Type B pancreatic cell (in vitro differentiated cells): Measurements from ENCODE around the gene CFAP43. TPM values are rescaled to one million over a fixed set of nuclear protein-coding genes. Genes with fewer than 3 reads are reported as not detected.

Experiments used
- DNase-seq: peaks from one replicate; pipeline ENCODE4 v3.0.0; 2021; ENCODE audit warnings: mixed read lengths; ENCODE audit not compliant: unreplicated experiment; ENCODE audit errors: extremely low spot score
- H3K27ac Mint-ChIP-seq: 2 replicates; pipeline ENCODE4 v1.8.0; 2021; ENCODE audit warnings: mild to moderate bottlenecking, mixed read lengths
- H3K27me3 Mint-ChIP-seq: 2 replicates; pipeline ENCODE4 v1.8.0; 2021; ENCODE audit warnings: mixed read lengths
- H3K36me3 Mint-ChIP-seq: 2 replicates; pipeline ENCODE4 v1.8.0; 2021; ENCODE audit warnings: mixed read lengths
- H3K4me1 Mint-ChIP-seq: one replicate; pipeline ENCODE4 v1.8.0; 2021; ENCODE audit warnings: mixed read lengths; ENCODE audit not compliant: unreplicated experiment
- H3K4me3 Mint-ChIP-seq: 2 replicates; pipeline ENCODE4 v1.8.0; 2021; ENCODE audit warnings: mild to moderate bottlenecking, mixed read lengths
- H3K9me3 Mint-ChIP-seq: 2 replicates; pipeline ENCODE4 v1.8.0; 2021; ENCODE audit warnings: mixed read lengths
- CTCF ChIP-seq: fragments of 200-600 bp; sonication (generic); conservative IDR thresholded peaks from 2 replicates; pipeline ENCODE4 v1.5.0; 2021; ENCODE audit warnings: antibody characterized with exemption, mild to moderate bottlenecking
- total RNA-seq: library from RNA; stranded (reverse); gene quantifications from 2 replicates; pipeline ENCODE4 v1.2.1, GENCODE V29; 2021; ENCODE audit warnings: low replicate concordance

Gene CFAP43
- total RNA-seq, 1 donor from 2014 or later: 7.6 TPM

GRCh38 chr10:104117839-104118323 lies 114.3 kb downstream of the CFAP43 start:
- Mint-ChIP-seq H3K36me3 (no peaks in the 10 kb centered on the region), H3K4me3 (peak overlapping the region; percentile 18), H3K9me3 (no peaks in the 10 kb centered on the region), H3K4me1 (peaks cover 23% of the 10 kb centered on the region), H3K27ac (peak overlapping the region; percentile 83), H3K27me3 (no peaks in the 10 kb centered on the region)
- no peak for DNase-seq
- TF ChIP-seq CTCF: no peak

- Mint-ChIP-seq H3K4me1 (peaks cover 3% of the 10 kb centered on the region), H3K36me3 (no peaks in the 10 kb centered on the region), H3K9me3 (no peaks in the 10 kb centered on the region), H3K27ac (no peak overlapping the region), H3K27me3 (peaks cover 3% of the 10 kb centered on the region), H3K4me3 (no peak overlapping the region)
- DNase-seq: no peak
- TF ChIP-seq CTCF: no peak
These were observed 118.7 kb downstream of the CFAP43 start for GRCh38 chr10:104113376-104113956.

GRCh38 chr10:104109908-104110662 lies 122.1 kb downstream of the CFAP43 start:
- no peaks in the 10 kb centered on the region for H3K9me3 Mint-ChIP-seq
- no peak for TF ChIP-seq CTCF
- DNase-seq: no peak
- no peak overlapping the region for H3K27ac Mint-ChIP-seq
- peaks cover 3% of the 10 kb centered on the region for H3K27me3 Mint-ChIP-seq
- H3K36me3 Mint-ChIP-seq: no peaks in the 10 kb centered on the region
- H3K4me1 Mint-ChIP-seq: no peaks in the 10 kb centered on the region
- no peak overlapping the region for H3K4me3 Mint-ChIP-seq

- Mint-ChIP-seq H3K36me3 (no peaks in the 10 kb centered on the region), H3K4me3 (no peak overlapping the region), H3K9me3 (no peaks in the 10 kb centered on the region), H3K4me1 (no peaks in the 10 kb centered on the region), H3K27ac (no peak overlapping the region), H3K27me3 (peaks cover 5% of the 10 kb centered on the region)
- no peak for TF ChIP-seq CTCF
- no peak for DNase-seq
These were observed 127.2 kb downstream of the CFAP43 start for GRCh38 chr10:104104926-104105325.

- no peak overlapping the region for H3K27ac Mint-ChIP-seq
- no peak for TF ChIP-seq CTCF
- H3K27me3 Mint-ChIP-seq: peaks cover 5% of the 10 kb centered on the region
- DNase-seq: no peak
- H3K4me3 Mint-ChIP-seq: no peak overlapping the region
- no peaks in the 10 kb centered on the region for H3K9me3 Mint-ChIP-seq
- no peaks in the 10 kb centered on the region for H3K36me3 Mint-ChIP-seq
- H3K4me1 Mint-ChIP-seq: no peaks in the 10 kb centered on the region
These were observed 127.7 kb downstream of the CFAP43 start for GRCh38 chr10:104104418-104104817.
